ENCODE data around the gene SMOC2. TPM values are rescaled to one million over a fixed set of nuclear protein-coding genes. Genes with fewer than 3 reads are reported as not detected.

The SMOC2 gene
- total and polyA plus RNA-seq, 4 donors: 203 to 369 (median 266) TPM

GRCh38 chr6:168648240-168649125, 207.5 kb downstream of the SMOC2 start:
- H3K4me1 ChIP-seq (ENCODE audit: control insufficient read depth in 1 of 2, insufficient read depth in 2 of 2, low read length in 2 of 2): no peaks in the 10 kb centered on the region
- DNase-seq: no peak
- 51 to 63% methylated on average over 30 of the region's 30 CpGs for WGBS, 2 donors
- peak; percentile 37 for ATAC-seq (ENCODE audit: low FRiP score)
- H3K4me3 ChIP-seq (ENCODE audit: low read length in 2 of 2): no peak overlapping the region
- H3K9me3 ChIP-seq (ENCODE audit: control insufficient read depth, low read length): no peaks in the 10 kb centered on the region
- no peaks in the 10 kb centered on the region for H3K27me3 ChIP-seq (ENCODE audit: control insufficient read depth in 1 of 2, insufficient read depth in 2 of 2, low read length in 1 of 2)
- intact Hi-C loops (cut with DNase I): no loop called here
- peaks cover 0 to 2% of the 10 kb centered on the region in 2 donors for H3K36me3 ChIP-seq (ENCODE audit: control insufficient read depth in 1 of 2, insufficient read depth in 2 of 2, low read length in 1 of 2)
- no peak overlapping the region for H3K27ac ChIP-seq (ENCODE audit: low read depth in 1 of 2, low read length in 2 of 2)

- WGBS, 2 donors: 79 to 81% methylated on average over 10 of the region's 10 CpGs
These were observed 208.2 kb downstream of the SMOC2 start for GRCh38 chr6:168649209-168649608.

GRCh38 chr6:168650671-168651111, 209.7 kb downstream of the SMOC2 start:
- H3K4me3 ChIP-seq (ENCODE audit: low read length in 2 of 2): no peak overlapping the region
- peaks cover 0 to 4% of the 10 kb centered on the region in 2 donors for H3K36me3 ChIP-seq (ENCODE audit: control insufficient read depth in 1 of 2, insufficient read depth in 2 of 2, low read length in 1 of 2)
- no peak for DNase-seq
- H3K9me3 ChIP-seq (ENCODE audit: control insufficient read depth, low read length): no peaks in the 10 kb centered on the region
- no peak for ATAC-seq (ENCODE audit: low FRiP score)
- WGBS, 2 donors: 33 to 36% methylated on average over 15 of the region's 15 CpGs
- no peak overlapping the region for H3K27ac ChIP-seq (ENCODE audit: low read depth in 1 of 2, low read length in 2 of 2)
- no peaks in the 10 kb centered on the region for H3K27me3 ChIP-seq (ENCODE audit: control insufficient read depth in 1 of 2, insufficient read depth in 2 of 2, low read length in 1 of 2)
- H3K4me1 ChIP-seq (ENCODE audit: control insufficient read depth in 1 of 2, insufficient read depth in 2 of 2, low read length in 2 of 2): no peaks in the 10 kb centered on the region
- intact Hi-C loops (cut with DNase I): no loop called here

More at GRCh38 chr6:168649209-168649608, 208.2 kb downstream of the SMOC2 start:
- Histone ChIP-seq H3K9me3 (ENCODE audit: control insufficient read depth, low read length) (no peaks in the 10 kb centered on the region), H3K27ac (ENCODE audit: low read depth in 1 of 2, low read length in 2 of 2) (no peak overlapping the region), H3K4me3 (ENCODE audit: low read length in 2 of 2) (no peak overlapping the region), H3K27me3 (ENCODE audit: control insufficient read depth in 1 of 2, insufficient read depth in 2 of 2, low read length in 1 of 2) (no peaks in the 10 kb centered on the region), H3K36me3 (ENCODE audit: control insufficient read depth in 1 of 2, insufficient read depth in 2 of 2, low read length in 1 of 2) (peaks cover 0 to 2% of the 10 kb centered on the region in 2 donors), H3K4me1 (ENCODE audit: control insufficient read depth in 1 of 2, insufficient read depth in 2 of 2, low read length in 2 of 2) (no peaks in the 10 kb centered on the region)
- no peak for DNase-seq
- intact Hi-C loops (cut with DNase I): no loop called here
- no peak for ATAC-seq (ENCODE audit: low FRiP score)

GRCh38 chr6:168655462-168656152, 214.6 kb downstream of the SMOC2 start:
- peaks cover 0 to 4% of the 10 kb centered on the region in 2 donors for H3K36me3 ChIP-seq (ENCODE audit: control insufficient read depth in 1 of 2, insufficient read depth in 2 of 2, low read length in 1 of 2)
- H3K27me3 ChIP-seq (ENCODE audit: control insufficient read depth in 1 of 2, insufficient read depth in 2 of 2, low read length in 1 of 2): no peaks in the 10 kb centered on the region
- intact Hi-C loops (cut with DNase I): no loop called here
- WGBS, 2 donors: 88 to 90% methylated on average over 14 of the region's 14 CpGs
- no peak overlapping the region for H3K4me3 ChIP-seq (ENCODE audit: low read length in 2 of 2)
- H3K4me1 ChIP-seq (ENCODE audit: control insufficient read depth in 1 of 2, insufficient read depth in 2 of 2, low read length in 2 of 2): no peaks in the 10 kb centered on the region
- no peak for DNase-seq
- no peak overlapping the region for H3K27ac ChIP-seq (ENCODE audit: low read depth in 1 of 2, low read length in 2 of 2)
- ATAC-seq (ENCODE audit: low FRiP score): no peak
- H3K9me3 ChIP-seq (ENCODE audit: control insufficient read depth, low read length): no peaks in the 10 kb centered on the region

GRCh38 chr6:168658059-168658458, 217.1 kb downstream of the SMOC2 start:
- DNase-seq (no peak), ATAC-seq (ENCODE audit: low FRiP score) (no peak)
- Histone ChIP-seq H3K9me3 (ENCODE audit: control insufficient read depth, low read length) (no peaks in the 10 kb centered on the region), H3K4me1 (ENCODE audit: control insufficient read depth in 1 of 2, insufficient read depth in 2 of 2, low read length in 2 of 2) (no peaks in the 10 kb centered on the region), H3K36me3 (ENCODE audit: control insufficient read depth in 1 of 2, insufficient read depth in 2 of 2, low read length in 1 of 2) (peaks cover 0 to 2% of the 10 kb centered on the region in 2 donors), H3K4me3 (ENCODE audit: low read length in 2 of 2) (no peak overlapping the region), H3K27ac (ENCODE audit: low read depth in 1 of 2, low read length in 2 of 2) (no peak overlapping the region), H3K27me3 (ENCODE audit: control insufficient read depth in 1 of 2, insufficient read depth in 2 of 2, low read length in 1 of 2) (no peaks in the 10 kb centered on the region)
- intact Hi-C loops (cut with DNase I): no loop called here
- WGBS, 2 donors: 95 to 99% methylated on average over 1 of the region's 1 CpG

GRCh38 chr6:168660400-168660945, 219.5 kb downstream of the SMOC2 start:
- Histone ChIP-seq H3K4me3 (ENCODE audit: low read length in 2 of 2) (no peak overlapping the region), H3K36me3 (ENCODE audit: control insufficient read depth in 1 of 2, insufficient read depth in 2 of 2, low read length in 1 of 2) (peaks cover 0 to under 1% of the 10 kb centered on the region in 2 donors), H3K27me3 (ENCODE audit: control insufficient read depth in 1 of 2, insufficient read depth in 2 of 2, low read length in 1 of 2) (no peaks in the 10 kb centered on the region), H3K4me1 (ENCODE audit: control insufficient read depth in 1 of 2, insufficient read depth in 2 of 2, low read length in 2 of 2) (no peaks in the 10 kb centered on the region), H3K9me3 (ENCODE audit: control insufficient read depth, low read length) (no peaks in the 10 kb centered on the region), H3K27ac (ENCODE audit: low read depth in 1 of 2, low read length in 2 of 2) (no peak overlapping the region)
- intact Hi-C loops (cut with DNase I): no loop called here
- 95 to 96% methylated on average over 14 of the region's 14 CpGs for WGBS, 2 donors
- ATAC-seq (ENCODE audit: low FRiP score): peak; percentile 50
- no peak for DNase-seq

GRCh38 chr6:168662301-168662936, 221.4 kb downstream of the SMOC2 start:
- Histone ChIP-seq H3K4me3 (ENCODE audit: low read length in 2 of 2) (no peak overlapping the region), H3K9me3 (ENCODE audit: control insufficient read depth, low read length) (no peaks in the 10 kb centered on the region), H3K27ac (ENCODE audit: low read depth in 1 of 2, low read length in 2 of 2) (no peak overlapping the region), H3K4me1 (ENCODE audit: control insufficient read depth in 1 of 2, insufficient read depth in 2 of 2, low read length in 2 of 2) (no peaks in the 10 kb centered on the region), H3K36me3 (ENCODE audit: control insufficient read depth in 1 of 2, insufficient read depth in 2 of 2, low read length in 1 of 2) (peaks cover 0 to 2% of the 10 kb centered on the region in 2 donors), H3K27me3 (ENCODE audit: control insufficient read depth in 1 of 2, insufficient read depth in 2 of 2, low read length in 1 of 2) (no peaks in the 10 kb centered on the region)
- intact Hi-C loops (cut with DNase I): no loop called here
- 90 to 94% methylated on average over 17 of the region's 17 CpGs for WGBS, 2 donors
- DNase-seq (no peak), ATAC-seq (ENCODE audit: low FRiP score) (no peak)

GRCh38 chr6:168663041-168663440, 222.1 kb downstream of the SMOC2 start:
- DNase-seq (no peak), ATAC-seq (ENCODE audit: low FRiP score) (no peak)
- intact Hi-C loops (cut with DNase I): no loop called here
- H3K4me3 ChIP-seq (ENCODE audit: low read length in 2 of 2): no peak overlapping the region
- H3K27me3 ChIP-seq (ENCODE audit: control insufficient read depth in 1 of 2, insufficient read depth in 2 of 2, low read length in 1 of 2): no peaks in the 10 kb centered on the region
- peaks cover 0 to 2% of the 10 kb centered on the region in 2 donors for H3K36me3 ChIP-seq (ENCODE audit: control insufficient read depth in 1 of 2, insufficient read depth in 2 of 2, low read length in 1 of 2)
- H3K9me3 ChIP-seq (ENCODE audit: control insufficient read depth, low read length): no peaks in the 10 kb centered on the region
- 61 to 68% methylated on average over 7 of the region's 7 CpGs for WGBS, 2 donors
- no peak overlapping the region for H3K27ac ChIP-seq (ENCODE audit: low read depth in 1 of 2, low read length in 2 of 2)
- H3K4me1 ChIP-seq (ENCODE audit: control insufficient read depth in 1 of 2, insufficient read depth in 2 of 2, low read length in 2 of 2): no peaks in the 10 kb centered on the region
